ENCODE data around the gene CENPM.

Gene CENPM

GRCh38 chr22:41915035-41915785 lies 31.7 kb downstream of the CENPM start, which contains the start of gene SHISA8:
SHISA8 (minus strand) TSS chr22:41915074; CDS start chr22:41914667, 407 bp downstream.
- H3K36me3 Mint-ChIP-seq = peaks cover 12% of the 10 kb centered on the region
- peak within 1 kb of the TSS; percentile 77 for H3K4me3 Mint-ChIP-seq
- peaks cover 22% of the 10 kb centered on the region for H3K27me3 Mint-ChIP-seq
- peak within 1 kb of the TSS; percentile 96 for H3K27ac Mint-ChIP-seq
- peak; percentile 27 for ATAC-seq
- no peaks in the 10 kb centered on the region for H3K9me3 Mint-ChIP-seq
- peaks cover 73% of the 10 kb centered on the region for H3K4me1 Mint-ChIP-seq

DNA sequence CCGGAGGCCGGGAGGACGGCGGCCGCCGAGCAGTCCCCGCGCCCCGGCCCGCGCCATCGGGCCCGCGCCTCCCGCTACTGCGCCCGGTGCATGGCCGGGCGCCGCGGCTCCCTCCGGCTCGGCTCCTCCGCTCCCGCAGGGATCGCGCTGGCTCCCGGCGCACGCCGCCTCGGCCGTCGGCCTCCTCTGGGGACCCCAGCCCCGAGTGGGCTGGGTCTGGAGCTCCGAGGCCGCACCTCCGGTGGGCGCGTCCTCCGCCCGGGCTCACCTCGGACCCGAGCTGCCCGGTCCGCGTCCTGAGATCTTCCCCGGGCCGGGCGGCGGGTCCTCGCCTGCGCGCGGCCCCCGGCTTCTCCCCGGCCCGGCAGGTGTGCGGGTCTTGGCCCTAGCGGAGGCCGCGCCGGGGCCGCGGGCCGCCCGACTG lies 32.3 kb downstream of the CENPM start:
- peaks cover 22% of the 10 kb centered on the region for H3K27me3 Mint-ChIP-seq
- no peak for ATAC-seq
- peaks cover 71% of the 10 kb centered on the region for H3K4me1 Mint-ChIP-seq
- H3K36me3 Mint-ChIP-seq = peaks cover 12% of the 10 kb centered on the region
- H3K9me3 Mint-ChIP-seq = no peaks in the 10 kb centered on the region
- H3K27ac Mint-ChIP-seq = no peak overlapping the region
- H3K4me3 Mint-ChIP-seq = no peak overlapping the region

GRCh38 chr22:41913842-41914534 lies 33.0 kb downstream of the CENPM start:
- Mint-ChIP-seq H3K27ac (peak overlapping the region; percentile 83), H3K4me3 (peak overlapping the region; percentile 77), H3K4me1 (peaks cover 71% of the 10 kb centered on the region), H3K36me3 (peaks cover 12% of the 10 kb centered on the region), H3K9me3 (no peaks in the 10 kb centered on the region), H3K27me3 (peaks cover 22% of the 10 kb centered on the region)
- no peak for ATAC-seq

GRCh38 chr22:41913040-41913719 lies 33.8 kb downstream of the CENPM start:
- Mint-ChIP-seq H3K27me3 (peaks cover 22% of the 10 kb centered on the region), H3K36me3 (peaks cover 12% of the 10 kb centered on the region)

GRCh38 chr22:41912338-41913039 lies 34.5 kb downstream of the CENPM start:
- Mint-ChIP-seq H3K9me3 (no peaks in the 10 kb centered on the region), H3K36me3 (peaks cover 12% of the 10 kb centered on the region), H3K4me3 (peak overlapping the region; percentile 77), H3K4me1 (peaks cover 71% of the 10 kb centered on the region), H3K27me3 (peaks cover 22% of the 10 kb centered on the region), H3K27ac (peak overlapping the region; percentile 83)
- ATAC-seq = no peak

More at GRCh38 chr22:41913040-41913719, 33.8 kb downstream of the CENPM start:
- no peak for ATAC-seq
- H3K27ac Mint-ChIP-seq = peak overlapping the region; percentile 83
- H3K9me3 Mint-ChIP-seq = no peaks in the 10 kb centered on the region
- H3K4me1 Mint-ChIP-seq = peaks cover 71% of the 10 kb centered on the region
- peak overlapping the region; percentile 77 for H3K4me3 Mint-ChIP-seq

GRCh38 chr22:41911001-41911611 lies 35.8 kb downstream of the CENPM start:
- peak overlapping the region; percentile 72 for H3K4me3 Mint-ChIP-seq
- H3K4me1 Mint-ChIP-seq = peaks cover 66% of the 10 kb centered on the region
- peak overlapping the region; percentile 83 for H3K27ac Mint-ChIP-seq
- peaks cover 22% of the 10 kb centered on the region for H3K27me3 Mint-ChIP-seq
- H3K36me3 Mint-ChIP-seq = peaks cover 13% of the 10 kb centered on the region
- peak; percentile 9 for ATAC-seq
- H3K9me3 Mint-ChIP-seq = no peaks in the 10 kb centered on the region

DNA sequence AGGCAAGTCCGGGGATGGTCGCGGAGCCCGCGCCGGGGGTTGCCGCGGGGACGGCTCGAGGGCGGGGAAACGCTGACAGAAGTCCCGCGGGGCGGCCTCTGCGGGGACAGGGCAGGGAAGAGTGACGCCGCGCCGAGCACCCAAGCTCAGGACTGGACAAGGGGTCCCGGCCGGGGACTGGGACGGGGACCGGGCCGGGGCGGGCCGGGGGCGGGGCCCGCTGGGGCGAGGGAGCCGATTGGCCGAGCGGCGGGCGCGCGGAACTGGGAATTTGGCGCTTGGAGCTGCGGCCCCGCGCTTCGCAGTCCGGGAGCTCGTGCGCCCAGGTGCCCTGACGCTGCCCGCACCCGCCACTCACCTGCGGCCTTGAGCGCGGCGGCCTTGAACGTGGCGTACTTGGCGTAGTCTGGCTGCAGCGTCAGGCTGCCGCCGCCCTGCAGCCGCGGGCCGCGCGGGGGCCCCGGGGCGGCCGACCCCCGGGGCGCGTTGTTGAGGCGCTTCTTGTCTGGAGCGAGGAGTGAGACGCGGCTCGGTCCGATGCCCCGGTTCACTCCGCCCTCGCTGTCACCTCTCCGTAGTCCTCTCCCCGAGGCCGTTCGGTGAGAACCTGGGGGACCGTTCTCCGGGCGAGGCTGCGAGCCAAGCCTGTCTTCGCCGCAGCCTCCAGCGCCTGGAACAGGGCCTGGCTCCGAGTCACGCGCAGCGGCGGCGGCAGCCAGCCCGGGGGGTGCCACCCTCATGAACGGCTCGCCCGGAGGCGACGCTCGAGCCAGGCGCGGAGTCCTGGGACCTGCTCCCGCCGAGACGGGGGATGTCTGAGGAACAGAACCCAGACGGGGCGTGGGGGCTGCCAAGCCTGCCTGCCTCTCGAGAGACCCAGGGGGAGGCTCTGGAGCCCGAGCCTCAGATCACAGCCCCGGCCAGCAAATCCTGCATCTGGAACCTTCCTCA lies 36.6 kb downstream of the CENPM start:
- Mint-ChIP-seq H3K4me1 (peaks cover 64% of the 10 kb centered on the region), H3K27ac (peak overlapping the region; percentile 83), H3K36me3 (peaks cover 21% of the 10 kb centered on the region), H3K27me3 (peaks cover 22% of the 10 kb centered on the region), H3K9me3 (no peaks in the 10 kb centered on the region), H3K4me3 (peak overlapping the region; percentile 72)
- peak; percentile 2 for ATAC-seq

DNA sequence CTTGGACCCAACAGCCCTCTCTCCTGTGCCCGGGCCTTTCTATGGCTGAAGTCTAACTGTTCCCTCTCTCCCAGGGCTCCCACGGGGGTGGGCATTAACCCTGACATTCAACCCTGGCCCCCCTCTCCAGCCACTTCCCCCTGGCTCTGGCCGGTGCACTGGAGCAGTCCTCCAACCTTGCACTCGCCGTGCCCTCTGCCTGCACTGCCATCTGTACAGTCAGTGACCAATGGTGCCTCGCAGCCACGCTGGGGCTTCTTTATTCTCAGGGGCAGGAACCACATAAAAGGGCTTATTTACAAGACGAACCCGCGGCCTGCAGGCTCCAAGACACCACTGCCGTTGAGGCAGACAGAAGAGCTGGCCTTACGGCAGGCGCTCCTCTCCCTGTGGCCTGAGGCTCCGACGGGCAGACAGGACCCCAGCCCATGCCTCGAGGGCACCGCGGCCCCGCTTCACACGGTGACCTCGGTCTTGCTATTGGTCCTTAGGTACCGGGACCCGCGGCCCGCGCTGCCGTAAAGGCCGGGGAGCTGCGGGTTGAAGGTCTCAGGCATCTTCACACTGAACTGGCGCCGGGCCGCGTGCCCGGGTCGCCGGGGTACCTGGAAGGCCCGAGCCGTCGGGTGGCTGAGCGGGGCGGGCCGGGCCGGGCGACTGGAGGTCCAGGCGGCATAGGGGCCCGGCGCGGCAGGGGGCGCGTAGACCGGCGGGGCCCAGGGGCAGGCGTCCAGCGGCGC lies 37.5 kb downstream of the CENPM start:
- no peaks in the 10 kb centered on the region for H3K9me3 Mint-ChIP-seq
- peak overlapping the region; percentile 55 for H3K27ac Mint-ChIP-seq
- peak; percentile 46 for ATAC-seq
- H3K27me3 Mint-ChIP-seq = peaks cover 22% of the 10 kb centered on the region
- peaks cover 26% of the 10 kb centered on the region for H3K36me3 Mint-ChIP-seq
- H3K4me1 Mint-ChIP-seq = peaks cover 62% of the 10 kb centered on the region
- H3K4me3 Mint-ChIP-seq = peak overlapping the region; percentile 32

DNA sequence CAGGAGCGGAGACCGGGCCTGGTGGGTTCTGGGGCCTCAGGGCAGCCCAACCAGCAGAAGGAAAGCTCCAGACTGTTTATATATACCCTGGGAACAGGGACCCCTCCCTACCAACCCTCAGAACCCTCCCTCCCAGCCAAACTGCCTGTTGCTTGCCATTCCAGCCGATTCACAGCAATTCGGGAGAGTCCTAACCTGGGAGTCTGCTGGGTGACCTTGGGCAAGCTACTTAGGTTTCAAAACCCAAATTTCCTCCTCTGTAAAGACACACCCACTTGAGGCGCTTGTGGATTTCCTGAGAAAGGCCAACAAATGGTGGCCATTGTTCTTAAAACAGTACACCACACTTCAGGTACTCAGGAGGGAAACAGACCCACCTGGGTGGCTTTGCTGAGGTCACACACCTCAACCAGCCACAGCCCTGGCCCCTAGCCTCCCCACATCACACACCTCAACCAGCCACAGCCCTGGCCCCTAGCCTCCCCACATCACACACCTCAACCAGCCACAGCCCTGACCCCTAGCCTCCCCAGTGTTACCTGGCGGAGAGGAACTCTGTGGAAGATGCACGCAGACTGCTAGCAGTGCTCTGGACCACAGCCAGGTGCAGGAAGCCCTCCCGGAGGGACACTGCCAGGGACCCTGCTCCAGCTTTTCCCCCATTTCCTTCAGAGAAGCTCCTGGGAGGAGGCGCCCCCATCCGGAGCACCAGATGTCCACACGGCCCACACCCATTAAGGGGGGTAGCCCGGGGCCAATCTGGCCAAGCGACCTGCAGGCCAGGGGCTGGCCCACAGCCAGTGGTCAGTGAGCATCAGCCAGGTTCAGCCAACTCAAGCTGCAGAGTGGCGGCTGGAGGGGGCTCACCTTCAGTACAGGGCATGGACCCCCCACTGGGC lies 38.3 kb downstream of the CENPM start:
- Mint-ChIP-seq H3K27ac (peak overlapping the region; percentile 55), H3K36me3 (peaks cover 34% of the 10 kb centered on the region), H3K27me3 (peaks cover 22% of the 10 kb centered on the region), H3K4me3 (peak overlapping the region; percentile 8), H3K4me1 (peaks cover 62% of the 10 kb centered on the region), H3K9me3 (no peaks in the 10 kb centered on the region)
- peak; percentile 60 for ATAC-seq

- H3K27me3 Mint-ChIP-seq = peaks cover 17% of the 10 kb centered on the region
- peaks cover 35% of the 10 kb centered on the region for H3K36me3 Mint-ChIP-seq
- no peaks in the 10 kb centered on the region for H3K9me3 Mint-ChIP-seq
- ATAC-seq = no peak
- peak overlapping the region; percentile 55 for H3K27ac Mint-ChIP-seq
- peaks cover 53% of the 10 kb centered on the region for H3K4me1 Mint-ChIP-seq
- H3K4me3 Mint-ChIP-seq = no peak overlapping the region
Observed at GRCh38 chr22:41907436-41908401, 39.2 kb downstream of the CENPM start.

DNA sequence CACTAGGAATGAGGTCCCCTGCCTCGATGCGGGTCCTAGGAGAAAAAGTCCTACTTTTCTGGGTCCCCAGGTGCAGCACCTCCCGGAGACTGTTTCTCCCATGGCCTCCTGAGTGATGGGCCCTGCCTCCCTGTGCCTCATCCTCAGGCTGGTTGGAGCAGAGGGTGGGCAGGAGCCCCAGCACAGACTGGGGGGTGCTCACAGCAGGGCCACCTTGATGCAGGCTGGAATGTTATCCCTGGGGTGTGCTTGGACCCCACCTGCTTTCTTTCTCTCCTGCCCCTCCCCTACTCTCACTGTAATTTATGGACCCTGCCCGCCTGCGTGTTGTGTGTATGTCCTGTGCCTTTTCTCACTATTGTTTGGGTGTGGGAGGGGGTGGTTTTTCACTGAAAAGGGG lies 40.1 kb downstream of the CENPM start:
- Mint-ChIP-seq H3K27ac (peak overlapping the region; percentile 55), H3K4me1 (peaks cover 44% of the 10 kb centered on the region), H3K4me3 (no peak overlapping the region), H3K36me3 (peaks cover 35% of the 10 kb centered on the region), H3K9me3 (no peaks in the 10 kb centered on the region), H3K27me3 (peaks cover 8% of the 10 kb centered on the region)
- no peak for ATAC-seq
